GM12878 (cell line): ENCODE measurements around the gene SOCS6. TPM values are rescaled to one million over a fixed set of nuclear protein-coding genes. Genes with fewer than 3 reads are reported as not detected.

Experiments
- ATAC-seq: fragments of 200-7000 bp; cut with Tn5 transposase; 3 replicates; pipeline ENCODE4 v1.9.1; 2020; ENCODE audit warnings: mild to moderate bottlenecking, moderate library complexity
- BruUV-seq: library from RNA; stranded (reverse); fragments of 400-500 nt; replicated peaks from 2 replicates; lab custom pipeline; 2021; lab: Mats Ljungman, UMichigan
- CTCF ChIA-PET: fragments of 300-600 bp; sonication (Branson Sonifier 250); formaldehyde crosslinking; extraction: SDS; loops from one replicate; lab custom pipeline; 2021; ENCODE audit warnings: inconsistent platforms; lab: Yijun Ruan, JAX
- POLR2A ChIA-PET: fragments of 350-600 bp; formaldehyde crosslinking; extraction: SDS; loops from one replicate; lab custom pipeline; 2021; ENCODE audit warnings: inconsistent platforms; lab: Charles Lee
- RAD21 ChIA-PET: fragments of 300-600 bp; sonication (Branson Sonifier 250); formaldehyde crosslinking; loops from one replicate; lab custom pipeline; 2023; ENCODE audit warnings: antibody characterized with exemption; ENCODE audit not compliant: unreplicated experiment; lab: Charles Lee
- SMC1A ChIA-PET: fragments of 300-600 bp; sonication (Branson Sonifier 250); formaldehyde crosslinking; loops from one replicate; lab custom pipeline; 2023; ENCODE audit not compliant: unreplicated experiment, uncharacterized antibody; lab: Charles Lee
- DNase-seq: peaks from one replicate; pipeline ENCODE4 v3.0.0-alpha.2; 2011; ENCODE audit warnings: low read depth, low spot score
- FAIRE-seq: peaks from 3 replicates; lab custom pipeline; 2011; peaks lifted over from hg19 to GRCh38; lab: Jason Lieb, UNC
- H2AFZ ChIP-seq: 2 replicates; pipeline ENCODE4 v1.6.0; 2011; ENCODE audit warnings: low read depth, low read length, control low read depth; ENCODE audit not compliant: control insufficient read depth
- H3K27ac ChIP-seq: 2 replicates; pipeline ENCODE4 v1.5.1; 2011; ENCODE audit warnings: control low read depth; ENCODE audit not compliant: control insufficient read depth, insufficient read depth
- H3K27me3 ChIP-seq, 2 experiments: replicated peaks in 1 of 2; 2 replicates each; pipeline versions ENCODE4 v1.6.0 to v1.6.1; 2011; ENCODE audit warnings: low read length in 1 of 2; ENCODE audit not compliant: control insufficient read depth in 2 of 2, insufficient read depth in 2 of 2
- H3K36me3 ChIP-seq, 2 experiments: 2 replicates each; pipeline ENCODE4 v1.5.1; 2011; ENCODE audit warnings: low read length in 1 of 2; ENCODE audit not compliant: control insufficient read depth in 2 of 2, insufficient read depth in 2 of 2
- H3K4me1 ChIP-seq: 2 replicates; pipeline ENCODE4 v1.6.1; 2011; ENCODE audit warnings: mild to moderate bottlenecking, low read length, moderate library complexity, mixed read lengths; ENCODE audit not compliant: control insufficient read depth, insufficient read depth
- H3K4me2 ChIP-seq: 2 replicates; pipeline ENCODE4 v1.6.0; 2011; ENCODE audit warnings: control low read depth; ENCODE audit not compliant: control insufficient read depth, insufficient read depth
- H3K4me3 ChIP-seq: fragments of 200-600 bp; sonication (generic); 2 replicates; pipeline ENCODE4 v1.5.1; 2016
- H3K79me2 ChIP-seq: 2 replicates; pipeline ENCODE4 v1.6.0; 2011; ENCODE audit warnings: low read length; ENCODE audit not compliant: control insufficient read depth, insufficient read depth
- H3K9ac ChIP-seq: 2 replicates; pipeline ENCODE4 v1.8.0; 2011; ENCODE audit warnings: low read length, control low read depth, mixed read lengths; ENCODE audit not compliant: control insufficient read depth, insufficient read depth
- H3K9me3 ChIP-seq: replicated peaks from 3 replicates; pipeline ENCODE4 v1.5.1; 2011; ENCODE audit warnings: mild to moderate bottlenecking, low read length; ENCODE audit not compliant: control insufficient read depth, insufficient read depth
- H4K20me1 ChIP-seq: 2 replicates; pipeline ENCODE4 v1.6.0; 2011; ENCODE audit not compliant: control insufficient read depth, insufficient read depth
- BRCA1 ChIP-seq: IDR thresholded peaks from 2 replicates; pipeline ENCODE4 v1.6.1; 2011; ENCODE audit warnings: low read depth, low read length, improper control_type of control experiment
- CBX5 ChIP-seq: sonication (generic); IDR thresholded peaks from 2 replicates; pipeline ENCODE4 v1.6.1; 2016; ENCODE audit warnings: low read depth, moderate library complexity, mild to moderate bottlenecking, inconsistent platforms
- CHD1 ChIP-seq: IDR thresholded peaks from 2 replicates; pipeline ENCODE4 v1.6.1; 2012; ENCODE audit warnings: low read depth, low read length, improper control_type of control experiment
- CHD2 ChIP-seq: IDR thresholded peaks from 2 replicates; pipeline ENCODE4 v1.6.1; 2011; ENCODE audit warnings: low read depth, low read length, improper control_type of control experiment, borderline replicate concordance
- CREB1 ChIP-seq: IDR thresholded peaks from 2 replicates; pipeline ENCODE4 v1.6.1; 2012; ENCODE audit warnings: low read depth, mild to moderate bottlenecking, inconsistent platforms
- EZH2 ChIP-seq: IDR thresholded peaks from 2 replicates; pipeline ENCODE4 v1.6.1; 2012; ENCODE audit warnings: low read depth, mild to moderate bottlenecking, control low read depth, inconsistent platforms, low read length, borderline replicate concordance; ENCODE audit not compliant: control insufficient read depth
- GABPA ChIP-seq: IDR thresholded peaks from 2 replicates; pipeline ENCODE4 v1.6.1; 2014; ENCODE audit warnings: antibody characterized with exemption, low read depth, mild to moderate bottlenecking, inconsistent platforms
- USF1 ChIP-seq: IDR thresholded peaks from 2 replicates; pipeline ENCODE4 v1.6.1; 2011; ENCODE audit warnings: borderline replicate concordance, low read depth, mild to moderate bottlenecking, moderate library complexity, mixed read lengths, low read length; ENCODE audit not compliant: insufficient read depth; ENCODE audit errors: extremely low read length
- ZNF622 ChIP-seq: fragments of 450-650 bp; IDR thresholded peaks from 2 replicates; pipeline ENCODE4 v1.6.1; 2017; ENCODE audit warnings: mild to moderate bottlenecking, inconsistent platforms
- WGBS: methylation state at CpG from one replicate; pipeline ENCODE4 v1.1.6; 2016; ENCODE audit warnings: low lambda C conversion rate; ENCODE audit not compliant: insufficient replicate concordance, insufficient coverage; ENCODE audit errors: missing lambda C conversion rate; 5-methylcytosine and 5-hydroxymethylcytosine counted together
- in situ Hi-C: fragments of 300-500 bp; cut with MboI; formaldehyde crosslinking; loops from 9 replicates; pipeline ENCODE4 v1.14.3; 2018; ENCODE audit warnings: mixed read lengths
- intact Hi-C: fragments of 100-400 bp; cut with micrococcal nuclease; formaldehyde crosslinking; loops from one replicate; pipeline ENCODE4 v1.14.2; 2022; ENCODE audit not compliant: unreplicated experiment
- polyA plus RNA-seq, 11 experiments: library from polyadenylated mRNA; depleted of rRNA in 4 of 11; unstranded in 6 of 11; stranded (reverse) in 5 of 11; fragments of >200 nt; fragmentation: Nextera tagmentation in 4 of 11; fragmentation: Illumina TruSeq in 1 of 11; extraction: Ambion mirVana in 4 of 11; extraction: Trizol in 1 of 11; gene quantifications; 1 replicate in 1 of 11; 2 replicates in 10 of 11; pipeline versions ENCODE4 v1.2.1 to v1.2.3, GENCODE V29; 2011 to 2016; ENCODE audit warnings: inconsistent platforms in 2 of 11, missing spikeins in 2 of 11, low read depth in 1 of 11
- total RNA-seq, 4 experiments: library from RNA; depleted of rRNA in 3 of 4; stranded (reverse); fragments of >200 nt in 3 of 4; fragmentation: Illumina TruSeq in 1 of 4; extraction: Trizol in 1 of 4; gene quantifications; 2 replicates each; pipeline versions ENCODE4 v1.2.1 to v1.2.3, GENCODE V29; 2013 to 2021

The SOCS6 gene
- total and polyA plus RNA-seq, 10 of the 15 experiments (the other 5 are each of a cell fraction or from before 2014, with no cell fraction given) = 1.6 to 6.1 (median 4.1) TPM

- RAD21 ChIA-PET = no interaction called here
- in situ Hi-C loops = no loop called here
- POLR2A ChIA-PET = no interaction called here
- BruUV-seq = no TSS peak
- H3K4me3 ChIP-seq = no peak overlapping the region
- no peaks in the 10 kb centered on the region for H3K36me3 ChIP-seq
- DNase-seq (no peak), ATAC-seq (no peak), FAIRE-seq (no peak)
- 83% methylated on average over 4 of the region's 4 CpGs for WGBS
- CTCF ChIA-PET = no interaction called here
- intact Hi-C loops = no loop called here
- no peaks in the 10 kb centered on the region for H3K79me2 ChIP-seq
- no peak overlapping the region for H2AFZ ChIP-seq
- H3K4me2 ChIP-seq = no peak overlapping the region
- no peaks in the 10 kb centered on the region for H3K27me3 ChIP-seq
- H3K27ac ChIP-seq = no peak overlapping the region
- no peaks in the 10 kb centered on the region; the same call in none of the 3 replicates for H3K9me3 ChIP-seq
- SMC1A ChIA-PET = no interaction called here
- no peaks in the 10 kb centered on the region for H4K20me1 ChIP-seq
- no peak overlapping the region for H3K9ac ChIP-seq
- H3K4me1 ChIP-seq = peaks cover 6% of the 10 kb centered on the region; the same call in 1 of the 2 replicates
- TF ChIP-seq CBX5 (no peak), ZNF622 (no peak), EZH2 (no peak), CREB1 (no peak), CHD1 (no peak), USF1 (no peak), GABPA (no peak), BRCA1 (no peak), CHD2 (no peak)
These were observed 65.2 kb downstream of the SOCS6 start for GRCh38 chr18:70354080-70354479.
